GM21381 (cell line): ENCODE measurements around the gene CACNA1C.

Experiments
- ATAC-seq: cut with Tn5 transposase; IDR thresholded peaks from one replicate; pipeline ENCODE4 v1.9.1; 2021; ENCODE audit warnings: mild to moderate bottlenecking, moderate library complexity; ENCODE audit not compliant: unreplicated experiment

The CACNA1C gene

DNA sequence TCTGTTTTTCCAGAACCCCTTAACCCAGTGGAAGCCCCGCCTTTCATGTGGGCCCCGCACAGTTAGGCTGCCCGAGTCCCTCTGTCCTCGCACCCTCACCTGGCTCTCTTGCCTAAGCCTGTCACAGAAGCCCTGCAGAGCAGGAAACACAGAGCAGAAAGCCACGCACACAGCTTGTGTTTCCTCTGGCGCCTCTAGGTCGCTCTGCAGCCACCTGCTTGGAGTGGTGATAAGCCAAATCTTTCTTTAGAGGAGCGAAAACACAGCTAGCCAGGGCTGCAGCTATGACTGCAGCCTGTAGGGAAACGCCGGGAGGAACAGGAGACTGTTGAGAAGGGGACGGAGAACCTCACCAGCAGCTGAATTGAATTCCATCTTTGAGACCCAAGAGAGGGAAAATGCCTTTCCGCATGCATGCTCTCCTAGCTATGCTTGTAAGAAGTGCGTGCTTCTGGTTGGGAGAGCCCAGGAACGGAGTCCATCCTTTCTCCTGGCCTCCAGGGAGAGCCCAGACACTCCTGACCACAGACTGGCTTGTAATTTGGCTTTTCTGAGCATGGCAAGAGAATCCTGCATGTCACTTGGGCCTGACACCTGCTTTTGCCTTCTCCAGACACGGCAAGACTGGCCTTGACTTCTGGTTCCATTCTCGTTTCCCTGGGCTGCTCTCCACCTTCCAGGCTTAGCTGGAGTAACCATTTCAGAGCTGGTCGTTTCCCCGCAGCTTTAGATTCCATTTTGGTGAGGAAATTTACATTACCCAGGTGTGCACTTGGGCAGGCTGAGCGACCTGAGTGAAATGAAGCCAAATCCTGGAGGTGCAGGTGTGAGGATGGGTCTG, 301.6 kb downstream of the CACNA1C start:
- ATAC-seq = no peak

DNA sequence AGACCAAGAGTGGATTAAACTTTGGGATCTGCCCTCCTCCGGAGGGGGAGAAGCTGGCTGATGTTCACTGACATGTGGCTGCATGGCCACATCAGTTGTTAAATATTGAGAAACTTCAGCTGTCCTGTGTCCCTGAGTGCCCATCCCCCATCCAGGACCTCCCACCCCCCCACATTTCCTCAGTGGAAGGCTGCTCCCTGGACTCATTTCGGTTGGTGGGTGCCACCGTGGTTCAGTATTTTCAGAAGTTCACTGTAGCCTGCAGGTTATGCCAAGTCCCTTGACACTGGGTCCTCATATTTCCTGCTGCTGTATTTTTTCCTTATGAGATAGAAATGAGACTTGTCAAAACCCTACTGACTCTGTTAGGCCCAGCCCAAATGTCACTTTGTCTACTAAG, 302.4 kb downstream of the CACNA1C start:
- ATAC-seq = no peak

DNA sequence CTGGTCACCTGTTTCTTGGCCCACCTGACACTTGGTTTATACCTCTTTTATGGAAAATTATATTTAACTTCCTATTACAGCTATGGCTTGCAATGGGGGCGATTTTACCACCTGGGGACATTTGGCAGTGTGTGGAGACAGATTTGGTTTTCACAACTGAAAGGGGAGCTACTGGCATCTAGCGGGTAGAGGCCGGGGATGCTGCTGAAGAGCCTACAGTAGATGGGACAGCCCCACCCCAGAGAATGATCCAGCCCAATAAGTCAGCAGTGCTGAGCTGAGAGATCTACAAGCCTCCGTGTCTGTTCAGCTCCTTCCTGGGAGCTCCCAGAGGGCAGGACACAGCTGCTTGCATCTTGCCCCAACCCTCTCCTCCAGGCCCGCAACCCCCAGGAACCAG, 302.8 kb downstream of the CACNA1C start:
- ATAC-seq = no peak

DNA sequence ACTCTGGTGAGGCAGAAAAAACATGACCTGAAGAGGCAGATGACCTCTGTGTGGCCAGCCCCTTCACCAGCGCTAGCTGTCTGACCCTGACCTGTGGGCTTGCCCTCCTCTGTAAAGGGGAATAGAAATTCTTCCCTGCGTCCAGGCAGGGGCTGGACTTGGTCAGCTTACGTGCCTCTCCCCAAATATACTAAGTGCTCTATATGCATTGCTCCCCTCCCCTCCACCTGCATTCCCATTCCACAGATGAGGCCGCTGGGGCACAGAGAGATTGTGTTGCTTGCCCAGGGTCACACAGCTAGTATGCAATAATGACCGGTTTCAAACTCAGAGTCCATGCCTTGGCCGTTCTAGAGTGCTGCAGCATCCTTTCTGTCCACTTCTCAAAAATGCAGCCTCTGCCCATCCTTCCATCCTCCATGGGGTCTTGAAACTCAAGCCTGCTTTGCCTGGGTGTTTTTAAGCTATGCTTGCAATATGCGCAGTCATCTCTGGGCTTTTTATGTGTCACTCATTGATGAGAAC, 303.9 kb downstream of the CACNA1C start:
- ATAC-seq = no peak

DNA sequence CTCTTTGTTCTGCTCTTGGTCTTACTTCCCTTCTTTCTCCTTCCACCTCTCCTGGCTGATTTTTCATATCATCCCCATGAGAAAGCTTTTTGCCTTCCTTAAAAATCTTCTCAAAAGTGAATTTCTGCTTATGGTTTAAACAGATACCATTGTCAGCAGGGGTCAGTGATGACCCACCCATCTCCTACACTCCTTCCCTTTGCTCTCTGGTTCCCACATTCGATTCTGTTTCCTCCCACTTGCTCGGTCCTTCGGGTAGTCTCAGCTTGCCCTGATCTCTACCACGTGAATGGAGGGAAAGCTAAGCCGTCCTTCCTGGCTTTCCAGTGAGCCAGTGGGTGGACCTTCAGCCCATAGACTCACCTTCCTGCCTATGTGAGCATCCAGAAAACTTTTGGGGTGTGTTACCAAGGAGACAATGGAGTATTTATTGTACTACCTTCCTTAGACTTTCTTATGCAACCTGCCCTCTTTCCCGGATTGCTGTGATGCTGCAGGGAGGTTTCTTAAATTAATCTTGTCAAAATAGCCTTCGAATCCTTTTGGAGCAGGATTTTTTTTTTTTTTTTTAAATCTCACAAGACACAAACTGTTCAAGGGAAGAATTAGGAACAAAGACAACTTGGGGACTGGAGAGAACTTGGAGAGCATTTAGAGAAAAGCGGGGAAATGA, 306.3 kb downstream of the CACNA1C start:
- ATAC-seq = no peak

DNA sequence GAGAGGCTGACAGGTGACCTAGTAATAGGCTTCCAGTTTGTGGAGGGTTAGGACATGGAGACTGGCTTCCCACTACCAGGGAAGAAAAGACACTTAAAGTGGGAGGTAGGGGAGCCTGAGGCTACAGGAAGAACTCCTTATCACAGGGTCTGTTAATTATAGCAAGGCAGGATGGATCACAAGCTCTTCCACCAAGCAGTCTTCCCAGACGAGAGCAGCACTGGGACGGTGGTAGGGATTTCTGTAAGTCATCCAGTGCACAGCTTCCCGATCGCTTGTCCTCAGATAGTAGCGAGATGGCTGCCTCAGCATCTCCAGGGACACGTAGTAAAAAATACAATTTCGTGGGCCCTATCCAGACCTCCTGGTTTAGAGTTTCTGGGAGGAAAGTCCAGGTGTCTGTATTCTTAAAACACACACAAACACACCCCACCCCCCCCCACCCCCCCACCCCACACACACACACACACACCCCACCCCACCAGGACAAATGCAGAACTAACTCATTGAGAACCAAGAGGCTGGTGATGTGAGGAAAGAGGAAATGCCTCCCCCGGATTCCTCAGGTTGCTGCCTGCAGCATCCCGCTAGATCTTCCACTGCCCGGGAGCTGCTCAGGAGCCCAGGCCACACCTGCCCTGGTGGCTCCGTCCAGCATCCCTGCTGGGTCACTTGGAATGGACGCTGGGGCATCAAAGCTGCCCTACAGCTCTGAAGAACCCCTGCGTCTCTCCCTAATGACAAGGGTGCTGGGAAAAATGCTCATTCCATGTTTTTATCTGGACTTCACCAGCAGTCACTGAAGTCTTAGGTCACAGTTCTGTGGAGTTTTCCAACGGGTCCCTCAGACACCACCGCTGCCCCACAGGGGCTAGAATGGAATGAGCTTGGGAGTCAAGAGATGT, 307.2 kb downstream of the CACNA1C start:
- ATAC-seq = no peak

DNA sequence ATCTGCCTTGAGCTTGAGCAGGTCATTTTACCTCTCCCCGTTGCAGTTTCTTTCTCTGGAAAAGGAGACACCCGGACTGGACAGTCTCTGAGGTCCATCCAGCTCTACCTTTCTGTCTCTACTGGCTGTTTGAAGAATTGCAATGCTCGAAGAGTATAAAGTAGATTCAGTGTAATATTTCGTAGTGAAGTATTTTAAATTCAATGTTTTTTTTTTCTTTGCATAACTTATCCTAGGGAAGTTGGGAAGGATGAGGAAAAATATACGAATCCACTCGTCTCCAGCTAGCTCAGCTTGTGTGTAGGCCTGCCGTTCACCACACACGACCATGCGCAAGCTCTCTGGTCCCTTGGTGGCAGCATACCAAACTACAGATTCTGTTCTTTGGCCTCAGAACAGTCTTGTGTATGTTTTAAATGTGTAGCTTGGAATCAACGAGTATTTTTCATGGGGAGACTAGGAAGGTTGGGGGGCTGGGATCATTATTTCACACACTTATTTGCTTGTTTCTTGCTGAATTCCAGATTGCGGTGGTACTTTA, 307.9 kb downstream of the CACNA1C start:
- no peak for ATAC-seq

DNA sequence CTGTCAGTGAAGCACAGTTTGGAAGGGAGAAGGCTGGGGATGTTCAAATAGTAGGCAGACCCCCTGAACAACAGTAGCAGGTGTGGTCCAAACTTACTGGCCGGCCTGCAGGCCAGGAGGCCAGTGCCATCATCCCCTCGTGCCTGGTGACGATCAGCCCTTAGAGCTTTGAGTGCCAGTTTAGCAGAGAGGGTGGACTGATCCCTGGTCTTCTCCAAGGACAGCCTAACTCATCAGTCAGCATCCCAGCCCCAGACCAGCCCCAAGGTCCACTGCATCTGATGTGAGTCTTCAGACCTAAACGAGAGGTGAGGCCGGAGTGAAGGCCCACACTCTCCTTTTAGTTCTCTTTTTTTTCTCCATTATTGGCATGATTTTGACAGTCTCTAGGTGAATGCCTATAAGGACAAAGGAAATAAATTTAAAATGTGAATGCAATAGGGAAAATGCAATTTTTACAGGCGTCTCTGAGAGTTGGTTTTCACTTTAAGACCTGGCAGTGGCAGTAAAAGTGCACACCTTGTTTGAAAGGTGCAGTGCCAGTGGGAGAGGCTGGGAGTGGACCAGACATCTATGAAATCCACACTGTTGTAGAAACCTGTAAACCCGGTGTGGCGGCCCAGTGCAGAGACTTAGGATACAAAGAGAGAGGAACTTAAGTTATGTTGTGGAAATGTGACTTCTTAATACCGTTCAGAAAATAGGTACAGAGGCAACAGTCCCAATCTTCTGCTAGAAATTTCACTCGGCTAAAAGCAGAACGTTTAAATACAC, 311.2 kb downstream of the CACNA1C start:
- no peak for ATAC-seq

DNA sequence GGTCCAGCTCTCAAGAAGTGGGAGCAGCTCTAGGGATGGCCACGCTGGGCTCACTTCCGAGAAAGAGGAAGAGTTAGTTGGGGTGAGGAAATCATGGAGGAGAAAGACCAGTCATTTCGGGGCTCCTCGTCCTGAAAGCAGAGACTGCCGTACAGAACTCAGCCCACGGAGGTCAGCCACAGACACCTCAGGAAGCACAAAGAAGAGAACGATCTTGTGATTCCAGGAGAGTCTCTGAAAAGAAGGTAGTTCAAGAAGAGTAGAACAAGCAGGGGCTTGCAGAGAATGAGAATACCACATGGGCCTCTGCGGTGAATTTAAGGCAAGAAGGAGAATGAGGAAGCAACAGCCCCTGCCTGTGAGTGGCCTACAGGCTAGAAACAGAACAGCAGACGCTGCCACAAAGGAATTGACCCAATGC, 311.9 kb downstream of the CACNA1C start:
- ATAC-seq = no peak

DNA sequence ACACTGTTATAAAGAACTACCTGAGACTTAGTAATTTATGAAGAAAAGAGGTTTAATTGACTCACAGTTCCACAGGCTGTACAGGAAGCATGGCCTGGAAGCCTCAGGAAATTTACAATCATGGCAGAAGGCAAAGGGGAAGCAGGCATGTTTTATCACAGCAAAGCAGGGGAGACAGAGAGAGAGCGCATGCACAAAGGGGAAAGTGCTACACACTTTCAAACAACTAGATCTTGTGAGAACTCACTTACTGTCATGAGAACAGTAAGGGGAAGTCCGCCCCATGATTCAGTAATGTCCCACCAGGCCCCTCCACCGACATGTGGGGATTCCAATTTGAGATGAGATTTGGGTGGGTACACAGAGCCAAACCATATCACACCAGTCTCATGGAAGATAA, 313.9 kb downstream of the CACNA1C start:
- ATAC-seq = no peak

DNA sequence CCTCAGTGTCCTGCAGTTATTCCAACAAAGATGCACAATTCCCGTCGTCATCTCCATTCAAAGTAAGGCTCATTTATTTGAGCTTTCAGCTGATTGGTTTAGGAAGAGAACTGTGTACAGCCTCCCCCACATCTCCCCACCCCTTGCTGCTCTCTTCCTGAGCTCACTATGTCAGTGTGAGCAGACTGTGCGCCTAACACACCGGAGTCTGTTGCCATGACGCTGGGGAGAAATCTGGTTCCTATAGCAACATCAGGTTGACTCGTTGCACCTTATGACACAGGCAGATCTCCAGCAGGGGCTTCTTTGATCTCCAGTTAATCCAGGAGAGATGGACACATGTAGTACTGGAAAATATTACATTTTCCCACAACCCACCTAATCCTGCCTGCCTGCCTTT, 319.4 kb downstream of the CACNA1C start:
- no peak for ATAC-seq

DNA sequence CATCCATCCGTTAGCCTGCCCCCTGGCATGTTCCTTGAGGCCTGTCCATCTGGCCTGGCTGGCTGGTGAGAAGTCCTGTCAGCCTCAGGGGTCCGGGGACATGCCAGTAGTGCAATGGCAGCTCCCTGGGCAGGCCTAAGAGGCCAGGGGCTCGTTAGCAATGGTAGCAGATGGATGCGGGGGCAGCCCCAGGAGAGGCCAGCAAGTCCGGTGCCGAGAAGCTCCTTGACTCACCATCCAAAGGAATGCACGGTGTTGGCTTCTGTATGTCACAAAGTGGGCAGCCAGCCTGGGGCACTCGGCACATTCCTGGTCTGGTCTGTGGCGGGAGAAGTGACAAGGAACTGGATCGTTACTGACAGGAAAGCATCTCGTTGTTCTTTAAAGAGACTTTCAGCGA, 319.9 kb downstream of the CACNA1C start:
- no peak for ATAC-seq

DNA sequence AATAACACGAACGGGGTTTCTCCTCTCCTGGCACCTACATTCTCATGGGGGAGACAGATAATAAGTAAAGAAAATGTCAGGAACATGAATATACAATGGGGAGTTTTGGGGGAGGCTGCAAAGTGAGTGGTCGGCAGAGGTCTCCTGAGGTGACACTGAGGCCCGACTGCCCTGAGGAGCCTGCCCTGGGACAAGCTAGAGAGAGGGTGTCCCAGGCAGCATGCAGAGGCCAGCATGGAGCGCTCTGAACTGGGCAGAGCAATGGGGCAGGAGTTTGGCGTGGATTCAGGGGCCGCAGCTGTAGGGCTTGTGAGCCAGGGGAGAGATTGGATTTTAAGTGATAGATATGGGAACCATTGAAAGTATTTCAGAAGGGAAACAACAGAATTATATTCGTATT, 320.5 kb downstream of the CACNA1C start:
- no peak for ATAC-seq

DNA sequence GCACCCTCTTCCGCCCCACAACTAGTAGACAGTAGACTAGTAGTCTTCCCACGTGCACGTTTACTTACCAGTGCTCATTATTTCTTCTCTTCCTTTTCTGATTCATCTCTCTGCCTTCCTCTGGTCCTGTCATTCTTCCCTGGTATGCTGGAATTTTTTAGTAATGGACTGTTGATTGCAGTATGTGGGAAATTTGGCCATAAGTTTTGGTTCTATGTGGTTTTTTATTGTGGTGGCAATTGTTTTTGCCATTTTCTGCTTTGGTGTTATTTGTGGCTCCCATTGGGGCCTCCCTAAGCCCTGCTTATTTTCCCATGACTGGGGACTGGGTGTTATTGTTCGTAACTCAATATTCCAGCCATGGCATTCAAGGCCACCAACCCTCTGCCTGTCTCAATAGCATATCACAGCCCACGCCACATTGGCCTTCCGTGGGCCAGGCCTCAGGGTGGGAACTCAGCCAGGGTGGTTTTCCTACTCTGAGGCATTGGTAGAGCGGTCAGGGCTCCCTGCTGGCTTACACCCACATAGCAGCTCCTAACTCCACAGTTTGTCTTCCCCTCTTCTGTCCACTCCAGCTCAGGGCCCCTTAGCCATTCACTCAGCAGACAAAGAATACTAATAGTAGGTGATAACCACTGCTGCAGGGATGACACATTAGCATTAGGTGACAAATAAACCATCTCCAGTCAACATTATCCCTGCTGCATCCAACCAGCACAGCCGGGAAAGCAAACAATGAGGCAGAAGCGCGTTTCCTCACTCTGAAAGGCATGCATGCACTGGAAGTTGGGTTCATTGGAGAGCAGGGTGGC, 321.5 kb downstream of the CACNA1C start:
- ATAC-seq = no peak

DNA sequence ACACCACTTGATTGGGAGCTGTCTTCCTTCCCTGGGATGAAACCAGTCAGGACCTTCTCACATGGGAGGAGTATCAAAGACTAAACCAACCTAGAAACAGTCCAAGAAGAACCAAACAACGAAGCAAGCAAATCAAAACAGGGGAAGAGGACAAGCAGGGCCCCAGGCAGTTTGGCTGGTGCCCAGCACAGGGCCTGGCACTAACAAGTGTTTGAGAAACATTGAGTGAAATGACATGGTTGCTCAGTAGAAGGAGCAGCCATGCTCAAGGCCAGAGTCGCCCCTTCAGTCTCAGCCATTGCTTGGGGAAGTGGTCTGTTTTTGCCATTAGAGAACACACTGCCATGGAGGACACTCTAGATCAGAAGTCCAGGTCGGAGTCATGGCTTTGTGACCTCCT, 323.1 kb downstream of the CACNA1C start:
- ATAC-seq = no peak

DNA sequence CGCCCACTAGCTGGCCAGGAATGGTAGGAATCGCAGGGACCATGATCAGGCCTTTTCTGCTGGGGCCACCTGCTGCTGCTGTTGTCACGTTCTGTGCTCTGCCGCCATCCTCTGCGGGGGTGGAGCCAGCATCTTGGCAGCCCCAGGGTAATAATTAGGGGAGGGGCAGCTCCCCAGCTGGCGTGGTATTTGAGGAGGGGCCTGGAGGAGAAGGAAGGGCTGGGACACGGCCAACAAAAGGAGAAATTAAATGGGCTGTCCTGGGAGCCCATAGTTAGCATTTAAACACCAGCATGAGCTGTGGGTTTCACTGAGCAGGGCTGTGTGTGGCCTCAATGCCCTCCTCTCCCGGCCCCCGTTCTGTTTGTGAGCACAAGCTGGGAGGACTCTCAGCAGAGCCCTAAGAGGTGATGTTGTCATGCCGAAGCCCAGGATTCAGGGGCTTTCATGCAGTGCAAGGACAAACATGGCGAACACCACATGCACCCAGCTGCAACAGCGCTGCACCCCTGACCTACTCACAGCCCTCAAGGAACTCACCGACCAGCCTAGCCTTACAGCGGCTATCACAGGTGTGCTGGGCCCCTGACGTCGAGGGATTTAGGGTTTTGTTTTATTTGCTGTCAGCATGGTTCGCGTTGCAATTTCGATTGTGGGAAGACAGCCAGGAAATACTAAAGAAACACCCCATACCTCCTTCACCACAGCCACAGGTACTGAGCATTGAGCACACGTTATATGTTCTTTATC, 324.3 kb downstream of the CACNA1C start:
- no peak for ATAC-seq

DNA sequence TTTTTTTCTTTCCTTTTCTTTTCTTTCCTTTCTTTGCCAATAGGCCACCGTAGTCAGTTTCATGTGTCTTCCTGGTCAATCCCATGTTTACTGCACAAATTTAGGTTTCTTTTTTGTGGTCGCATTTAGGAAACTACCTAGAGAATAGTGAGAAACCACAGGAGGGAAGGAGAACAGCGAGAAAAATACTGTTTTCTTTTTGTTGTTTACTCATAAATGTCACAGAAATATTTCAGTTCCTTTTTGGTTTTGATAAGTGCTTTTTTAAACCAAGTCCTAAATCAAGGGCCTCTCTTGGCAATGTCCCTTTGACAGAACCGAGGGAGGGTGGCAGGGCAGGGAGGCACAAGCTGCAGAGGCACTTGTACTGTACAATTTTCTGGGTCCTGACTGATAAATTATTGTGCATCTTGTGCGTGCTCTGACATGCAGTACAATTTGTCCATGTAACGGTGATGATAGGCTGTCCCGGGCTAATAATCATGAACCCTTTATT, 326.1 kb downstream of the CACNA1C start:
- ATAC-seq = no peak

DNA sequence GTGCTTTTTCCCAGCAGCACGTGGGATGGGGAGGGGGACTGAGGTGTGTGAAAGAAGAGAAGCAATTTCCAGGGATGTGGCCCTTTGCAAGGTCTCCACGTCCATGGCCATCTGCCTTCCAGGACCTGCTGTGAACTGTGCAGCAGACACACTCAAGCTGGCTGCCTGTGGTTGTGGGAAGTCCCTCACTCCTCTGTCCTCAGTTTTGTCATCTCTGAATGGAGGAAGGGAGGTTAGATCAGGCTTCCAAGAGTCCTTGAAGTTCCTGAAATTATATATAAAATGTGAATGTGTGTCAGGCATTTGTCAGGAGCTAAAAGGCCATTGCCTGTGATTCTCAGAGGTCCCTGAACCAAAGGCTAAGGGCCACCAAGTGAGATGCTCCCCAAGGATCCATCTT, 328.2 kb downstream of the CACNA1C start:
- no peak for ATAC-seq
